Thymus (tissue), 2 donors: ENCODE measurements around the gene ADSS1. TPM values are rescaled to one million over a fixed set of nuclear protein-coding genes. Genes with fewer than 3 reads are reported as not detected.

Experiments used
- polyA plus RNA-seq: library from polyadenylated mRNA; stranded (reverse); fragments of 200-250 nt; gene quantifications from one replicate; pipeline ENCODE4 v1.2.3, GENCODE V29; 2013
- total RNA-seq: library from RNA; stranded (reverse); fragments of 120-200 nt; gene quantifications from one replicate; pipeline ENCODE4 v1.2.4, GENCODE V29; 2013
- donor health status: healthy.

ADSS1 gene
- total and polyA plus RNA-seq, 2 donors: 2.5 to 4.0 TPM

Other genes starting within 250 kb of the ADSS1 start
- gene C14orf180, start 144.5 kb upstream of the ADSS1 start, total RNA-seq: 0.42 TPM
- 0.18 TPM for gene C14orf180, start 144.5 kb upstream of the ADSS1 start, polyA plus RNA-seq
- gene TMEM179, start 119.5 kb upstream of the ADSS1 start, total RNA-seq: 0.09 TPM
- gene TMEM179, start 119.5 kb upstream of the ADSS1 start, polyA plus RNA-seq: 0.23 TPM
- 8.7 TPM for gene INF2, start 34.6 kb upstream of the ADSS1 start, total RNA-seq
- 57.9 TPM for gene INF2, start 34.6 kb upstream of the ADSS1 start, polyA plus RNA-seq
- gene SIVA1, start 28.9 kb downstream of the ADSS1 start, total RNA-seq: 308 TPM
- gene SIVA1, start 28.9 kb downstream of the ADSS1 start, polyA plus RNA-seq: 143 TPM
- gene AKT1, start 71.5 kb downstream of the ADSS1 start, total RNA-seq: 56.2 TPM
- gene AKT1, start 71.5 kb downstream of the ADSS1 start, polyA plus RNA-seq: 90.9 TPM
- 2.1 TPM for gene ZBTB42, start 76.9 kb downstream of the ADSS1 start, total RNA-seq
- gene ZBTB42, start 76.9 kb downstream of the ADSS1 start, polyA plus RNA-seq: 3.2 TPM
- 0.90 TPM for gene CEP170B, start 141.0 kb downstream of the ADSS1 start, total RNA-seq
- gene CEP170B, start 141.0 kb downstream of the ADSS1 start, polyA plus RNA-seq: 8.3 TPM
- gene PLD4, start 200.7 kb downstream of the ADSS1 start, total RNA-seq: 5.5 TPM
- 1.5 TPM for gene PLD4, start 200.7 kb downstream of the ADSS1 start, polyA plus RNA-seq